ENCODE data around the gene DNAJC1.

DNAJC1 gene

DNA sequence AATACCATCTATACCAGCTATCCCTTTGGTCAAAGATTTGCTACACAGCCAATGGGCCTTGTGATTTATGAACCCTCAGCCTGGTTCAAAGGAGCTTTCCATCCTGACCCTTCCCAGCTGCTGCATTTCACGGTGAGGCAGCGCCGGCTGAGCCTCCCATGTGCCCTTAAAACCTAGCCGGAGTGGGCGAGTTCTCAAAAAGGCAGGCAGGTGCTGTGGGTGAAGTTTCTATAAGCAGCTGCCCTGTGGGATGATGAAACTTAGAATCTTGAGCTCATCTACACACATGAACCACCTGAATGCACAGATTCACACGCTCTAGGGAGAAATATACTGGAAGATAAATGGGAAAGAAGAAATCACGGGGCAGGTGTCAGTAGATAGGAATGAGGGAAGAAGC lies 244.8 kb downstream of the DNAJC1 start:
- no peaks in the 10 kb centered on the region for H3K4me1 ChIP-seq (ENCODE audit: control insufficient read depth, low read length)
- H3K9me2 ChIP-seq (replicated peaks; ENCODE audit: control insufficient read depth, low read length) = no peaks in the 10 kb centered on the region
- no peak overlapping the region for H3K27ac ChIP-seq (ENCODE audit: low read depth, low read length)
- no peaks in the 10 kb centered on the region for H3K79me2 ChIP-seq (ENCODE audit: control insufficient read depth, low read length)
- no peak overlapping the region for H3K4me3 ChIP-seq (ENCODE audit: low read length)
- no peaks in the 10 kb centered on the region for H4K20me1 ChIP-seq (ENCODE audit: control insufficient read depth, insufficient read depth, low read depth, low read length)
- H3K9me3 ChIP-seq (ENCODE audit: control insufficient read depth, insufficient read depth, low read length) = no peaks in the 10 kb centered on the region
- no peaks in the 10 kb centered on the region for H3K36me3 ChIP-seq (ENCODE audit: control insufficient read depth, low read length)
- TF ChIP-seq, protein P1, sequence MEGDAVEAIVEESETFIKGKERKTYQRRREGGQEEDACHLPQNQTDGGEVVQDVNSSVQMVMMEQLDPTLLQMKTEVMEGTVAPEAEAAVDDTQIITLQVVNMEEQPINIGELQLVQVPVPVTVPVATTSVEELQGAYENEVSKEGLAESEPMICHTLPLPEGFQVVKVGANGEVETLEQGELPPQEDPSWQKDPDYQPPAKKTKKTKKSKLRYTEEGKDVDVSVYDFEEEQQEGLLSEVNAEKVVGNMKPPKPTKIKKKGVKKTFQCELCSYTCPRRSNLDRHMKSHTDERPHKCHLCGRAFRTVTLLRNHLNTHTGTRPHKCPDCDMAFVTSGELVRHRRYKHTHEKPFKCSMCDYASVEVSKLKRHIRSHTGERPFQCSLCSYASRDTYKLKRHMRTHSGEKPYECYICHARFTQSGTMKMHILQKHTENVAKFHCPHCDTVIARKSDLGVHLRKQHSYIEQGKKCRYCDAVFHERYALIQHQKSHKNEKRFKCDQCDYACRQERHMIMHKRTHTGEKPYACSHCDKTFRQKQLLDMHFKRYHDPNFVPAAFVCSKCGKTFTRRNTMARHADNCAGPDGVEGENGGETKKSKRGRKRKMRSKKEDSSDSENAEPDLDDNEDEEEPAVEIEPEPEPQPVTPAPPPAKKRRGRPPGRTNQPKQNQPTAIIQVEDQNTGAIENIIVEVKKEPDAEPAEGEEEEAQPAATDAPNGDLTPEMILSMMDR (IDR thresholded peaks at IDR 0.05; ENCODE audit: low read depth, low read length, poor library complexity, severe bottlenecking) = no peak
- no peak for TF ChIP-seq EZH2phosphoT487 (IDR thresholded peaks at IDR 0.05; ENCODE audit: borderline replicate concordance, low read length)
- no peaks in the 10 kb centered on the region for H3F3A ChIP-seq (ENCODE audit: control insufficient read depth, insufficient read depth)
- no peaks in the 10 kb centered on the region for H3K27me3 ChIP-seq (ENCODE audit: control insufficient read depth, low read length)
- no peak overlapping the region for H3K4me2 ChIP-seq (ENCODE audit: low read length)

DNA sequence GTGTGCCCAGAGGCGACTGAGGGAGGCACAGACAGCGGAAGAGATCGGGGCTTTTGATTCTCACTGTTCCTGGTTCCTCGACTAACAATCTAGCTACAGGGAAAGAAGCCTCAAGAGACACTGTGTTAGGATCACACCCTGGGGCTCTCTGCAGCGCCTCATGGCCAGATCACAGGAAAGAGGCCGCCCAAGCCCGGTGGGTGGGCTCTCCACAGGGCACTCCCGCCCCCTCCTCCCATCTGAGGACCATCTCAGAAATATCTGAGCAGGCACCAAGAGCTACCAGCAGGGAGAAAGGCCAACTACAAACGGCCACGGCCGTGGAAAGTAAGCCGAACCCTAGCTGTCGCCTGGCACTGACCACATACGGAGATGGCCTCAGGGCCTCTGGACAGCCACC lies 245.3 kb downstream of the DNAJC1 start:
- Histone ChIP-seq H3K4me1 (ENCODE audit: control insufficient read depth, low read length) (no peaks in the 10 kb centered on the region), H3K36me3 (ENCODE audit: control insufficient read depth, low read length) (no peaks in the 10 kb centered on the region), H4K20me1 (ENCODE audit: control insufficient read depth, insufficient read depth, low read depth, low read length) (no peaks in the 10 kb centered on the region), H3K9me2 (replicated peaks; ENCODE audit: control insufficient read depth, low read length) (no peaks in the 10 kb centered on the region), H3K27ac (ENCODE audit: low read depth, low read length) (no peak overlapping the region), H3K27me3 (ENCODE audit: control insufficient read depth, low read length) (no peaks in the 10 kb centered on the region), H3K79me2 (ENCODE audit: control insufficient read depth, low read length) (no peaks in the 10 kb centered on the region), H3F3A (ENCODE audit: control insufficient read depth, insufficient read depth) (no peaks in the 10 kb centered on the region), H3K4me3 (ENCODE audit: low read length) (no peak overlapping the region), H3K9me3 (ENCODE audit: control insufficient read depth, insufficient read depth, low read length) (no peaks in the 10 kb centered on the region), H3K4me2 (ENCODE audit: low read length) (no peak overlapping the region)
- no peak for TF ChIP-seq EZH2phosphoT487 (IDR thresholded peaks at IDR 0.05; ENCODE audit: borderline replicate concordance, low read length)
- TF ChIP-seq, protein P1 (IDR thresholded peaks at IDR 0.05; ENCODE audit: low read depth, low read length, poor library complexity, severe bottlenecking) = no peak

DNA sequence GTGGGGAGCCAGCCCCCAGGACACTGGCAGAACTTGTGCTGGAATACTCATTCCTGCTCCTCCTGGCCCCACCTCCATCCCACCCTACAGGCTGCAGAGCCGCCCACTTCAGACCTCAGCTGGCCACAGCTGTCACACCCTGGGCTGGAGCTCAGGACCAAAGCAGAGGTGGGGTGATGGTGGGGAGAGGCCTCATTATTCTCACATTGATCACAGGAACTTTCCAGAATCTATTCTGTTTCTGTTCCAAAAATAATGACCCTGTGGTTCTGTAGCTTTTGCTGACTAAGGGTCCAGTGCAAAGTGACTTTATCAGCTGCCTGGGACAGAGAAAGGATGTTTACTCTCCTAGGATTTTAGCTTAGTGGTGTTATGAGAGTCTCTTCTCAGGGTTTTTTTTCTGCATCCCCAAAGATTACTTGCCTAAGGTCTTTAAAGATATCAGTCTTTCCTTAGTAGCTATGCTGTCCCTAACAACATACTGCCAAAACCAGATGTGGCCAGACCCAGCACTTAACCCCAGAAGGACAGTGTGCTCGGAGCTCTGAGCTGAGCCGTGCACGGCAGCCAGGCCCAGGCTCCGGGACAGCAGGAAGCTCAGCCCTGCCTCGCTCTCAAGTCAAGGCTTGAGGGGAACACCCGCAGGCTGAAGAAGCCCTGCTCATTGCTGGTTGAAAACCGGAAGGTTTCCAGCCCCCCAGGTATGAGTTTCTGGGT lies 246.2 kb downstream of the DNAJC1 start:
- Histone ChIP-seq H3K79me2 (ENCODE audit: control insufficient read depth, low read length) (no peaks in the 10 kb centered on the region), H4K20me1 (ENCODE audit: control insufficient read depth, insufficient read depth, low read depth, low read length) (no peaks in the 10 kb centered on the region), H3K27ac (ENCODE audit: low read depth, low read length) (no peak overlapping the region), H3K27me3 (ENCODE audit: control insufficient read depth, low read length) (no peaks in the 10 kb centered on the region), H3K9me2 (replicated peaks; ENCODE audit: control insufficient read depth, low read length) (no peaks in the 10 kb centered on the region), H3K4me1 (ENCODE audit: control insufficient read depth, low read length) (no peaks in the 10 kb centered on the region), H3K4me2 (ENCODE audit: low read length) (no peak overlapping the region), H3K36me3 (ENCODE audit: control insufficient read depth, low read length) (no peaks in the 10 kb centered on the region), H3K4me3 (ENCODE audit: low read length) (no peak overlapping the region), H3K9me3 (ENCODE audit: control insufficient read depth, insufficient read depth, low read length) (no peaks in the 10 kb centered on the region), H3F3A (ENCODE audit: control insufficient read depth, insufficient read depth) (no peaks in the 10 kb centered on the region)
- TF ChIP-seq, protein P1 (IDR thresholded peaks at IDR 0.05; ENCODE audit: low read depth, low read length, poor library complexity, severe bottlenecking) = no peak
- TF ChIP-seq EZH2phosphoT487 (IDR thresholded peaks at IDR 0.05; ENCODE audit: borderline replicate concordance, low read length) = no peak
